GM18499 (cell line): ENCODE measurements around the gene DUOX1.
"Not testable (repeated sequence)": the region's sequence is repeated elsewhere in the genome, so short reads cannot be mapped to it uniquely, and the experiment has no call there.

Source experiments
- ATAC-seq: cut with Tn5 transposase; IDR thresholded peaks from one replicate; pipeline ENCODE4 v1.9.1; 2021; ENCODE audit warnings: moderate number of reproducible peaks; ENCODE audit not compliant: insufficient read depth, unreplicated experiment

Gene DUOX1

DNA sequence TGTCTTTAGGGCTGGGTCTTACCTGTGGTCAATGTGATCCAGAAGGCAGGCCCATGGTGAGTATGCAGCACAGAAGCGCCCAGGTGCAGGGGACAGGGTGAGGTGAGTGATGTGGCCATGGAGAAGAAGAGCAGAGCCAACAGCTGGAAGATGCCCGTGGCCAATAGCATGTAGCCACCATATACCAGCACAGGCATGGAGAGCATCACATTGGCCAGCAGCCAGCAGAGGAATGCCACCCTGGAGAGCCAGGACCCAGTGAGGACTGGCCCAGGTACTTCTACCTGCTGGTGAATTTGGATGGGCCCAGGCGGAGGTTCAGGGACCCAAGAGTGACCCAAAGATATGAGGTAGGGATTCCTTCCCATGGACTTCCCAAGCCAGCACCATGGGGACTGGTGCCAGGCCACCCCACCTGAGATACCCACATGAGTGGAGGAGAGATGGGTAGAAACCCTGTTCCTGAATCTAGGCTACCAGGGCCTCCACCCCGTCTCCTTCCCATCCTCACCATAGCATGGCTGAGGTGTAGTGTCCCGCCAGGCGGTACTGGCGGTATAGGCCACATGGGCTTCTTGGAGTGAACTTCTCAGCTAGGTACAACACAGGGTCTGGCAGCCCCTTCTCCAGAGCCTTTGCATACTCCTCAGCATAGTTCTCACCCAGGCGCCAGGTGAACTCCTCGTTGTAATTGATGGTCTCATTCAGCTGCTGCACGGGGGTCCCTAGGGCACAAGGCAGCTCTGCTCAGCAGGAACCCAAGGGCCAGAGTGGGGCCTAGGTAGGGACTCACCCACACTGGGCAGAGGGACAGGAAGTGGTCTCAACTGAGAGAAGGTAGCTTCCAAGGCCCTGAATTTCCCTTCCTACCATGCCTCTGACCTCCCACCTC is 9.5 kb upstream of the DUOX1 start:
- ATAC-seq = no peak

DNA sequence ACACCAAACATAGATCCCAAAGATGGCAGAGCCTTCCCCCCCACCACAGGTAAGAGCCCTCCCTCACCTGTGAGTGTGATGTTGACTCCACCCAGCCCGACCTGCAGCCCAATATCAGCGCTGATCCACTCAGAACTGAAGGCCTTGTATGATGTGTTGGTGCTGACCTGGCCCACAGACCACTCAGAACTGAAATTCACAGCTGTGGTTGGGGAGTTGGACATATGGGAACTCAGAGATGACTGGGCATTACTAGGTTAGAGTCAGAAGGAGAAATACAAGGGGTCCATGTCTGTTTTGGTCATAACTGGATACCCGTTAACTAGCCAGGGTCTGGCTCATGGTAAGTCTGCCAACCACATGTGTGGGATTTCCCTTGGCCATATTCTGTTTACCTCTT is 8.8 kb upstream of the DUOX1 start:
- no peak for ATAC-seq

- ATAC-seq = no peak
Observed at GRCh38 chr15:45121706-45122417, 7.9 kb upstream of the DUOX1 start.

- no peak for ATAC-seq
Observed at GRCh38 chr15:45122719-45123118, 7.1 kb upstream of the DUOX1 start.

GRCh38 chr15:45123397-45123796 is 6.4 kb upstream of the DUOX1 start:
- ATAC-seq = no peak

GRCh38 chr15:45126535-45127158 is 3.1 kb upstream of the DUOX1 start:
- ATAC-seq = no peak

- no peak for ATAC-seq
Observed at GRCh38 chr15:45128971-45129639, 689 bp upstream of the DUOX1 start.

DNA sequence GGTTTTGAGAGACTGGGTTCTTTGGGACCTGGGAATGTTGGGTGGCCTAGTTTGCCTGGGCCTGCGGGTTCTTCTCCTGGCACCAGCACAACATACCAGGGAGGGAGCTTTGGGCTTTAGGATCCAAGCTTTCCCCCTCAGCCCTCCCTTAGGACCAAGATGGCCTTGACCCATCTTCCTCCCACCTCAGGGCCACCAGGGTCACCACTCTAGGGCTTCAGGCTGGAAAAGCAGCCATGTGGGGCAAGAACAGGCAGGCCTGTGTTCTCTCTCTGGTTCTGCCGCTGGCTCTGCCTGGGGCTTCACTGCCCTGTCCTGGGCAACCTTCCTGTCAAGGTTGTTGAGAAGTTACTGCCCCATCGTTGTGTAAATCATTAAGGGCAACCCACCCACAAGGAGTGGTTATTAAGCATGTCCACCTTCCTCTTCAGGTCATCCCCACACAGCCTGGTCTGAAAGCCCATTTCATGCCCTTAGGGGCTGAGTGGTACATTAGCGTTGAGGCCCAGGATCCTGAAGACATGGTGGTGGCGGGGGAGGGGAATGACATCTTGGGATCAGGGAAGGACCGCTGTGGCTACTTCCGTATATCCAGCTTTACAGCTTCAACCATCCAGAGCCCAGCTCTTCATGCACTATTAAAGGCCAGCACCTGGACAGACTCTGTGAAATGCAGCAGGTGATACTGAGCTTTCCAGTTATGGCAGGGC is 652 bp downstream of the DUOX1 start:
- no peak for ATAC-seq

DNA sequence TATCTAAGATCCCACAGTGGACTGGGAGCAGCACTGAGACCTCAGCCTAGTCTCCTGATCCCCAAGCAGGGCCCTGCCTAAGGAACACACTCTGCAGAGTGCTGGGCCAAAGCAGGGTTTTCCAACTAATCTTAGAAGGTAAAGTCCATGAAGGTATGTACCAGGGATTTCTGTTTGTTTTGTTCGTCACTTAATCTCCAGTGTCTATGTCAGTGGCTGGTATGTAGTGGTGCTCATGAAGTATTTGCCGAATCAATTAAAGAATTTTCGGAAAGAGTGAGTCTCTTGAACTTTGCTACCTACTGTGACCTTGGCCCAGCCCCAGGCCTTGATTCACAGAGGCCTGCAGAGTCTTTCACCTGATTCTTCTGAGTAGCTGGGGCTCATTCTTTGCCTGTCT is 1.7 kb downstream of the DUOX1 start:
- ATAC-seq = no peak

DNA sequence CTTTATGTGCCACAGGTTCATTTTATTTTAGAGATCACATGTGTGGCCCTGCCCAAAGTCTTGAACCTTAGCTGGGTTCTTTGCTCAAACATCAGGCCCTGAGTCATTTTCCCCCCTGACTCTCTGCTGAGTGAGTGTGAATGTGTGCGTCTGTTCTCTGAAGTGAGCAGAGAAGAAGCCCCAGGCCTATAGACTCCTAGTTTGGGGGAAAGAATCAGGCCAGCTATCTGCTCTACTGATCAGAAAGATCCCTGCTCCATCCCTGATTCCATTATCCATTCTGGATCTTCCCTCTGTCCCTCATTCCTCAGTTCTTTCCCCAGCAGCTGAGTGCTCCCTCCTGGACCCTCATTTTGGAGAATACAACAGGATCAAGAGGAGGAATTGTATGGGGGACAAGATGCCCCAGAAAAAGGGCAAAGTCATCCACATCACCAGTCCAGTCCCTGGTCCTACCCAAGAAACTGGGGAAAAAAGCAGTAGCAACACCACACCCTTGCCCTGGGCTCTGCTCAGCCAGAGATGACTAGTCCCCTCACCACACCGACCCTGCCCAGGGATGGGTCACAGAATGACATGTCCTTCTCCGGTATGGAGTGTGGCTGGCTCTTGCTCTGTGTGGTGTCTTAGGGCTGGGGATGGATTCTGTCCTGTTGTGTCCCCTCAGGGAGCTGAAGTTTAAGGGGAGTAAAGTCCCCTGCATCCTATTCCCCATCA is 3.2 kb downstream of the DUOX1 start:
- no peak for ATAC-seq

DNA sequence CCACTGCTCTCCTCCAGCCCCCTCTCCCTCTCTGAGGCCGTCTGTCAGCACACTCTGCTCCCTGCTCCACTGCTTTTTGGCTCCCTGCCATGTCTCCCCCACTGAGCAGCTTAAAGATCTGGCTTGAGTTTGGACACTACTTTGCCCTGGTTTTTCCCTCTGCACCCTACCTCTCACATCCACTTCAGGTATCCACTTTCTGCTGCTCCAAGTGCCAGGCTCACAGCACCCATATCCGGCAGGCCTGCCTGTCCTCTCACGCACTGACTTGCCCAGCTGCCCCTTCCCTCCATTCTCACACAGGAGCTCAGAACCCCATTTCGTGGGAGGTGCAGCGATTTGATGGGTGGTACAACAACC is 3.7 kb downstream of the DUOX1 start:
- ATAC-seq = no peak

- ATAC-seq = no peak
Observed at GRCh38 chr15:45134046-45134445, 4.3 kb downstream of the DUOX1 start.

GRCh38 chr15:45134682-45135604 is 5.1 kb downstream of the DUOX1 start:
- no peak for ATAC-seq

- not testable (repeated sequence) for ATAC-seq
Observed at GRCh38 chr15:45135705-45136377, 6.0 kb downstream of the DUOX1 start.

- ATAC-seq = no peak
Observed at GRCh38 chr15:45136378-45136764, 6.6 kb downstream of the DUOX1 start.

GRCh38 chr15:45137703-45138102 is 7.9 kb downstream of the DUOX1 start:
- ATAC-seq = no peak

DNA sequence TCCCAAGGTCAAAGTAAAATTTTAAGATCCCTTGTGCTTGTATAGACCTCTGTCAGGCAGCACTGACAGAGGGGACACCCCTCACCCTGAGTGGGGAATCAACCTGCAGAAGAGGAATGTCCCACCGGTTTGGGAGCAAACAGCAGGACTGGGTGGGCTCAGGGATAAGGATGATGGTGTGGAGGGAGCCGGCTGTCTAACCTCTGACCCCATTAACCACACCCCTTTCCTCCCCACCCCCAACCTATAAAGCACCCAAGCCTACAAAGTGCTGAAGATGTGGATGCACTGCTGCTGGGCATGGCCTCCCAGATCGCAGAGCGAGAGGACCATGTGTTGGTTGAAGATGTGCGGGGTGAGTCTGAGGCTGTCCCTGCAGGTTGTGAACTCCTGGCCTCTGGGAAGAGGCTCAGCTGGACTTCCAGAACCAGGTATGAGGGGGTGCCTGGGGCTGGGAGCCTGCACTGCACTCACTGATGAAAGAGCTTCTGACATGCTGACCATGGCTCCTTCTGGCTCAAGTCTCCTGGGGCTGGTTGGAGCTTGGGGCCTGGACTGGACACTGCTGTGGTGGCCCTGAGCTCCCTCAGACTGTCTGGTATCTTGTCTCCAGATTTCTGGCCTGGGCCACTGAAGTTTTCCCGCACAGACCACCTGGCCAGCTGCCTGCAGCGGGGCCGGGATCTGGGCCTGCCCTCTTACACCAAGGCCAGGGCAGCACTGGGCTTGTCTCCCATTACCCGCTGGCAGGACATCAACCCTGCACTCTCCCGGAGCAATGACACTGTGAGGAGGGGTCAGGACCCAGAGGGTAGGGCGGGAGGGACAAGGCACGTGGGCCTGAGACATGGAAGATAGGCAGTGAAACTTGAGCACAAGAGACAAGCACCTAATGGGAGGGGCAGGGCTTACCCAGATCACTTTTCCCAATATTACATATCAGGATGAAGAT is 9.3 kb downstream of the DUOX1 start:
- ATAC-seq = no peak
